ENCODE measurements around the gene AK9. TPM values are rescaled to one million over a fixed set of nuclear protein-coding genes. Genes with fewer than 3 reads are reported as not detected.

Gene AK9
- total and polyA plus RNA-seq, 4 donors: 1.1 to 5.3 (median 3.8) TPM

DNA sequence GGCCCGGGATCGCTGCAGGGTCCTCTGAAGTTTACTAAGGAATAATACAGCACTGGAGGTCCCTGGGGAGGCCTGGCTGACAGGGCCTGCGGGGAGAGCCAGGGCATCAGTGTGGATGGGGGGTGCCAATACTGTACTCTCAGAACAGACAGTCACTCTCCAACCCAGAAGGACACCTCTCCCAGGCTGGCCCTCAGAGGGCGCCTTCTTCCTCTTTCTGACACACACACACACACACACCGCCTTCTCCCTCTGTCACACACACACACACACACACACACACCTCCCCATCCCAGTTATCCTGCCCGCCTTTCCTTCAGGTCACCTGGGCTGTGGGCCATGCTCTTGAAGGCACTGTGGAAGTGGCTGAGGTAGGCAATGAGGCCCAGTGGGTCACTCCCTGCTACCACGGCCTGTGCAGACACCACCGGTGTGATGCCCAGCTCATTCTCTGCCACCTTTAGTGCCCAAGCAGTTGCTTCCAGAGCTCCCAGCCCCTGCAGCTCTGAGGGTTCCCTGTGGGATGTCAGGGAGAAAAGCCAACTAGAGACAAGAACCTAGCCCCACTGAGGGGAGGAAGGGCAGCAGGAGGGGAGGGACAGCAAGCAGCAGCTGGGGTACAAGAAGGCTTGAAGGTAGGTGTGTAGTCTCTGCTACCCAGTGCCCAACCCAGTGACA lies 243.0 kb downstream of the AK9 start:
- Histone ChIP-seq H3K4me3 (ENCODE audit: low read depth in 1 of 3, low read length in 3 of 3) (no peak overlapping the region), H3K4me1 (ENCODE audit: control insufficient read depth in 4 of 4, insufficient read depth in 4 of 4, low read length in 3 of 4) (no peaks in the 10 kb centered on the region), H3K9ac (ENCODE audit: low read depth in 1 of 2, low read length in 2 of 2) (no peak overlapping the region), H3K27me3 (ENCODE audit: control insufficient read depth in 4 of 4, insufficient read depth in 4 of 4, low read length in 3 of 4) (no peaks in the 10 kb centered on the region), H3K36me3 (ENCODE audit: control insufficient read depth in 4 of 4, insufficient read depth in 3 of 4, low read depth in 1 of 4, low read length in 3 of 4) (peaks cover 0 to 3% (median 2%) of the 10 kb centered on the region in 4 donors), H3K9me3 (ENCODE audit: control insufficient read depth in 4 of 4, low read length in 3 of 4) (no peaks in the 10 kb centered on the region), H3K27ac (ENCODE audit: low read depth in 1 of 2, low read length in 2 of 2) (no peak overlapping the region)
- no peak for DNase-seq (ENCODE audit: low spot score)
- WGBS: 86% methylated on average over 8 of the region's 8 CpGs
- TF ChIP-seq FOXA2 (IDR thresholded peaks at IDR 0.05) (no peak), HNF4G (IDR thresholded peaks at IDR 0.05) (no peak), NR2F2 (IDR thresholded peaks at IDR 0.05) (no peak), ZBTB33 (IDR thresholded peaks at IDR 0.05) (no peak), CTCF (IDR thresholded peaks at IDR 0.05; ENCODE audit: low read depth, low read length, missing input control) (no peak), RAD21 (IDR thresholded peaks at IDR 0.05) (no peak), YY1 (IDR thresholded peaks at IDR 0.05) (no peak)
- TF ChIP-seq, protein P1, sequence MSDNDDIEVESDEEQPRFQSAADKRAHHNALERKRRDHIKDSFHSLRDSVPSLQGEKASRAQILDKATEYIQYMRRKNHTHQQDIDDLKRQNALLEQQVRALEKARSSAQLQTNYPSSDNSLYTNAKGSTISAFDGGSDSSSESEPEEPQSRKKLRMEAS (IDR thresholded peaks at IDR 0.05): no peak

DNA sequence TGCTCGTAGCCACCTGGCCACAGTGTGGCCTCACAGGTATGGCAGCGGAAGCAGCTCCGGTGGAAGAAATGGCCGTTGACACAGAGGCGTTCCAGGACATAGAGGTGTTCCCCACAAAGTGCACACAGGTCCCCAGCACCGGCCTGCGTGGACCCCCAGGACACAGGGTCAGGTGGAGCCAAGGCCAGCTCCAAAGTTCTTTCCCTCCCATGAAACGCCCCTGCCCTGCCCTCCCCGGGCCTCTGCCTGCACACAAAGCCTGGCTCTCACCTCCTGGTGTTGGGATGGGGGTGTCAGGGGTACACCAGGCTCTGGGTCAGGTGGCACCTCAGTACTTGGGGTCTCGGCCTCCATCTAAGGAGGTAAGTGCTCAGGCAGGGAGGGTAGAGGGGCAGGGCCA lies 243.9 kb downstream of the AK9 start:
- WGBS: 90% methylated on average over 10 of the region's 10 CpGs
- no peak overlapping the region for H3K27ac ChIP-seq (ENCODE audit: low read depth in 1 of 2, low read length in 2 of 2)

More for the DNA sequence above, 243.9 kb downstream of the AK9 start:
- H3K9ac ChIP-seq (ENCODE audit: low read depth in 1 of 2, low read length in 2 of 2): no peak overlapping the region
- DNase-seq (ENCODE audit: low spot score): no peak
- no peaks in the 10 kb centered on the region for H3K27me3 ChIP-seq (ENCODE audit: control insufficient read depth in 4 of 4, insufficient read depth in 4 of 4, low read length in 3 of 4)
- no peak for TF ChIP-seq ZBTB33 (IDR thresholded peaks at IDR 0.05)
- TF ChIP-seq CTCF (IDR thresholded peaks at IDR 0.05; ENCODE audit: low read depth, low read length, missing input control): no peak
- no peak for TF ChIP-seq ATF3 (IDR thresholded peaks at IDR 0.05)
- no peak for TF ChIP-seq HNF4G (IDR thresholded peaks at IDR 0.05)
- no peak for TF ChIP-seq FOXA1 (IDR thresholded peaks at IDR 0.05)
- no peak for TF ChIP-seq TAF1 (conservative IDR thresholded peaks at IDR 0.05)
- no peak for TF ChIP-seq GABPA (IDR thresholded peaks at IDR 0.05 in 1 of 2, conservative IDR thresholded peaks at IDR 0.05 in 1 of 2)
- no peak for TF ChIP-seq SP1 (IDR thresholded peaks at IDR 0.05)
- TF ChIP-seq NR2F2 (IDR thresholded peaks at IDR 0.05): no peak
- H3K9me3 ChIP-seq (ENCODE audit: control insufficient read depth in 4 of 4, low read length in 3 of 4): no peaks in the 10 kb centered on the region
- H3K4me1 ChIP-seq (ENCODE audit: control insufficient read depth in 4 of 4, insufficient read depth in 4 of 4, low read length in 3 of 4): no peaks in the 10 kb centered on the region
- H3K4me3 ChIP-seq (ENCODE audit: low read depth in 1 of 3, low read length in 3 of 3): no peak overlapping the region
- peaks cover 0 to 3% (median 2%) of the 10 kb centered on the region in 4 donors for H3K36me3 ChIP-seq (ENCODE audit: control insufficient read depth in 4 of 4, insufficient read depth in 3 of 4, low read depth in 1 of 4, low read length in 3 of 4)
